Adrenal gland (tissue), 12 donors: ENCODE measurements around the gene SGSM1. TPM values are rescaled to one million over a fixed set of nuclear protein-coding genes. Genes with fewer than 3 reads are reported as not detected.

Experiments used
- DNase-seq, 7 donors: peaks; one replicate each; pipeline ENCODE4 v3.0.0-alpha.2; 2019 to 2020
- H3K27ac ChIP-seq, 5 donors: fragments of 200-600 bp; sonication (generic) in 4 of 5; 1 replicate in 3 of 5; 2 replicates in 2 of 5; pipeline versions ENCODE4 v1.5.1 to v1.8.0; 2016 to 2020; ENCODE audit warnings: mild to moderate bottlenecking in 1 of 5
- H3K27me3 ChIP-seq: fragments of 200-600 bp; 2 replicates; pipeline ENCODE4 v1.8.0; 2021
- H3K36me3 ChIP-seq, 2 donors: fragments of 200-600 bp; replicated peaks in 1 of 2; 1 replicate in 1 of 2; 2 replicates in 1 of 2; pipeline versions ENCODE4 v1.5.1 to v1.8.0; 2018 to 2022
- H3K4me1 ChIP-seq, 2 donors: fragments of 200-600 bp; replicated peaks in 1 of 2; 1 replicate in 1 of 2; 2 replicates in 1 of 2; pipeline versions ENCODE4 v1.5.1 to v1.8.0; 2018 to 2021
- H3K4me3 ChIP-seq, 4 donors: fragments of 200-600 bp; sonication (generic) in 3 of 4; one replicate each; pipeline ENCODE4 v1.5.1; 2016 to 2018
- H3K9me3 ChIP-seq, 3 donors: fragments of 200-600 bp; sonication (generic) in 1 of 3; replicated peaks in 1 of 3; 1 replicate in 2 of 3; 2 replicates in 1 of 3; pipeline versions ENCODE4 v1.5.1 to v1.8.0; 2016 to 2021
- CTCF ChIP-seq, 6 experiments: fragments of 450-650 bp in 4 of 6; fragments of 200-600 bp in 2 of 6; sonication (generic) in 1 of 6; IDR thresholded peaks; 1 replicate in 5 of 6; 2 replicates in 1 of 6; pipeline versions ENCODE4 v1.5.1 to v1.8.0; 2016 to 2021; ENCODE audit warnings: antibody characterized with exemption in 6 of 6, mild to moderate bottlenecking in 2 of 6, moderate library complexity in 1 of 6
- POLR2A ChIP-seq, 2 donors: fragments of 450-650 bp; IDR thresholded peaks; one replicate each; pipeline ENCODE4 v1.6.1; 2017; ENCODE audit warnings: antibody characterized with exemption in 2 of 2, mild to moderate bottlenecking in 2 of 2, moderate library complexity in 1 of 2
- WGBS, 4 donors: extraction: QIAGEN DNeasy Blood & Tissue Kit in 2 of 4; methylation state at CpG; one replicate each; pipeline versions ENCODE4 v1.1.5 to v1.1.7; 2013 to 2017; 5-methylcytosine and 5-hydroxymethylcytosine counted together
- intact Hi-C, 2 donors: fragments of 100-400 bp; cut with DNase I; formaldehyde crosslinking; loops; one replicate each; pipeline versions ENCODE4 v1.14.1 to v1.15.0; 2022 to 2023
- polyA plus RNA-seq, 3 donors: library from polyadenylated mRNA; stranded (reverse); fragments of 200-250 nt in 2 of 3; fragments of 350-450 nt in 1 of 3; fragmentation: Illumina TruSeq in 1 of 3; extraction: RNeasy Lipid Tissue Mini Kit (QIAGEN cat#74804) in 1 of 3; gene quantifications; one replicate each; pipeline ENCODE4 v1.2.3, GENCODE V29; 2013 to 2014
- small RNA-seq, 2 donors: library from RNA; depleted of rRNA; stranded (forward); fragments of <200 nt; gene quantifications; one replicate each; pipeline ENCODE3, GENCODE V24; 2016
- total RNA-seq, 9 donors: library from RNA; depleted of rRNA in 4 of 9; stranded (reverse); fragments of >200 nt in 4 of 9; fragments of 120-200 nt in 1 of 9; fragmentation: NEBNext Ultra II Directional in 1 of 9; extraction: Animal tissue kit (Norgen Biotek cat#: 25700) in 1 of 9; gene quantifications; one replicate each; pipeline versions ENCODE4 v1.1.0 to v1.2.4, GENCODE V29; 2013 to 2023
- donor health status: healthy with polysubstance abuse.
- donor health status: Bipolar disorder and iron deficiency.
- donor health status: DM: yes; HTN: yes; CAD: no.
- donor health status: DM: no; HTN: no; CAD: no.
- donor health status: DM: no; HTN: no; CAD: no.
- donor health status: DM: yes; HTN: yes; CAD: no.

Gene SGSM1
- total and polyA plus RNA-seq, 12 donors = 1.9 to 6.8 (median 3.3) TPM

GRCh38 chr22:24975125-24975640 is 169.2 kb downstream of the SGSM1 start:
- Histone ChIP-seq H3K9me3 (no peaks in the 10 kb centered on the region), H3K4me3 (no peak overlapping the region), H3K27ac (peak overlapping the region in 3 of 5 donors; percentile 84 to 96 (median 94)), H3K36me3 (no peaks in the 10 kb centered on the region), H3K27me3 (no peaks in the 10 kb centered on the region), H3K4me1 (peaks cover 35 to 42% of the 10 kb centered on the region in 2 donors)
- TF ChIP-seq CTCF (IDR thresholded peaks at IDR 0.05) = no peak
- DNase-seq = no peak
- WGBS, 4 donors = 72 to 77% (median 74%) methylated on average over 5 of the region's 5 CpGs
- intact Hi-C loops = no loop called here

DNA sequence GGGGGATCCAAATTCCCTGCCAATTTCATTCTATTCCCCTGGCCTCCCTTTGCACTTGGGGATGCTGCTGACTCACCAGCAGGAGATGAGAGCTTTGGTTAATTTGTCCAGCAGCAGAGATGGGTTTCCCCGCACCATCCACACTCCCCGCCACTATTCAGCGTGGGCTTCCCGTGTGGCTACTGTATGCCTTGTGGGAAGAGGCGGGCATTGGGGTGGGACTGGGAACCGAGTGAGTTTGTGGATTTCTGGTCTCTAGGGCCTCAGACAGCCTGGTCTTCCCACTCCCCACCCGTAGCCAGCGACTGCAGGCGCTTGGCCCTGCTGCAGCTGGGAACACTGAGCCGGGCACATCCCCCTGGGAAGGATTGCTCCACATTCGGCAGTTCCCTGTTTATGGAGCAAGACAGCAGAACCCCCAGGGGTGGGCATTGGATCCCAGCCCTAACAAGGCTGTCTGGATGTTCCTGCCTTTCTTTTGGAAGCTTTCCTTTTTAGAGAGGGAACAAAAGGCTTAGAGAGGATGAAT is 169.9 kb downstream of the SGSM1 start:
- DNase-seq = peak in 3 of 7 donors; percentile 43 to 57 (median 54)
- no peak for TF ChIP-seq POLR2A (IDR thresholded peaks at IDR 0.05)
- no peak for TF ChIP-seq CTCF (IDR thresholded peaks at IDR 0.05)
- H3K27me3 ChIP-seq = no peaks in the 10 kb centered on the region
- H3K27ac ChIP-seq = peak overlapping the region; percentile 79 to 96 (median 87)
- intact Hi-C loops = no loop called here
- no peaks in the 10 kb centered on the region for H3K9me3 ChIP-seq
- WGBS, 4 donors = 32 to 51% (median 43%) methylated on average over 10 to 11 of the region's 11 CpGs
- peak overlapping the region in 1 of 4 donors; percentile 28 for H3K4me3 ChIP-seq
- no peaks in the 10 kb centered on the region for H3K36me3 ChIP-seq
- H3K4me1 ChIP-seq = peaks cover 31 to 35% of the 10 kb centered on the region in 2 donors

DNA sequence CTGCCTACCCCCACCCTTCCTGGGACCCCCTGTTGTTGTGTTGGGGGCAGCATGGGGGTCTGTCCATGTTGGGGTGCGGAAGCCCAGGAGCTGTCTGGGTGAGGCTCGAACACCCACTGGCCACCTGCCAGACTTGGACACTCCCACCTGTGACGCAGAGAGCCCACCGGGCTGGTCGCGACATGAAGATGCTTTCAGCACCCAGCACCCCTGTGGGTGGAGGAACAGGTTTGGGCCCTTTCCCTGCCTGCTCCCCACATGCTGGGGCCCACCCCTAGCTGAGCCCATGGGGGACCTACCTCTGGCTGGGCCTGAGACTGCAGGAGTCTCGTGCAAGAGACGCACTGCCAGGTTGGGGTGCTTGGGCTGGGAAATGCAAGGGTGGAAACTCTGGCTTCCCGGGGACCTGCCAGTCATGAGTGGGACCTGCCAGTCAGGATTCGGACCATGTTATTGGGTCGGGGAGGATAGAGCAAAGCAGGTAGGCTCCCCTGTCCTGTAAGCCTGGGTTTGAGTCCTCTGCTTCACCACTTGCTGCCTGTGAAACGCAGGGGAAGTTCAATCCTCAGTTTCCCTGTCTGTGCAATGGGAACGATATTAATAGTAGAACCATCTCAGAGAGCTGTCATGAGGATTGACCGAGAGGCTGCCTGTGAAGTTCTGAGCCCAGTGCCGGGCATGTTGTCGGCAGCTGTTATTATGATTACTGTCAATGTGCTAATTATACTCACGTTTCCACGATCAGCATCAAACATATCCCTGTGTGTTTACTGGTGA is 170.6 kb downstream of the SGSM1 start:
- Histone ChIP-seq H3K36me3 (no peaks in the 10 kb centered on the region), H3K27ac (peak overlapping the region; percentile 79 to 96 (median 87)), H3K4me1 (peaks cover 32 to 33% of the 10 kb centered on the region in 2 donors), H3K9me3 (no peaks in the 10 kb centered on the region), H3K4me3 (peak overlapping the region in 1 of 4 donors; percentile 28), H3K27me3 (no peaks in the 10 kb centered on the region)
- WGBS, 4 donors = 48 to 64% (median 53%) methylated on average over 15 to 18 of the region's 18 CpGs
- TF ChIP-seq CTCF (IDR thresholded peaks at IDR 0.05) (no peak), POLR2A (IDR thresholded peaks at IDR 0.05) (no peak)
- peak in 1 of 7 donors; percentile 48 for DNase-seq
- intact Hi-C loops = no loop called here

Small RNAs within 50 kb of the gene (small RNA-seq; reads per million reads assigned to genes)
- gene RF00275 = 0 reads per million in 2 donors

Other genes with a start within 250 kb of the SGSM1 start
- gene LRRC75B, start 213.1 kb upstream of the SGSM1 start, total RNA-seq = 10 to 100 TPM in 1 of 9 donors, 1 to 10 TPM in 8; 2.2 to 10.8 (median 5.4) TPM
- gene LRRC75B, start 213.1 kb upstream of the SGSM1 start, polyA plus RNA-seq = 10 to 100 TPM in 2 of 3 donors, 1 to 10 TPM in 1; 1.5 to 48.3 (median 20.4) TPM
- 10 to 100 TPM in 1 of 9 donors, 1 to 10 TPM in 8; 1.2 to 59.8 (median 3.9) TPM for gene GGT1, start 203.0 kb upstream of the SGSM1 start, total RNA-seq
- 10 to 100 TPM in 1 of 3 donors, 1 to 10 TPM in 1, under 1 TPM in 1; 0.97 to 13.3 (median 9.8) TPM for gene GGT1, start 203.0 kb upstream of the SGSM1 start, polyA plus RNA-seq
- not detected for gene PIWIL3, start 31.5 kb upstream of the SGSM1 start, total RNA-seq
- not detected for gene PIWIL3, start 31.5 kb upstream of the SGSM1 start, polyA plus RNA-seq
- not detected for gene LHFPL7, start 140.5 kb downstream of the SGSM1 start, total RNA-seq
- gene LHFPL7, start 140.5 kb downstream of the SGSM1 start, polyA plus RNA-seq = not detected
- 10 to 100 TPM in 8 of 9 donors, 1 to 10 TPM in 1; 8.7 to 71.0 (median 51.1) TPM for gene KIAA1671, start 146.5 kb downstream of the SGSM1 start, total RNA-seq
- 10 to 100 TPM in 2 of 3 donors, 1 to 10 TPM in 1; 5.3 to 40.5 (median 17.5) TPM for gene KIAA1671, start 146.5 kb downstream of the SGSM1 start, polyA plus RNA-seq